ENCODE measurements around the gene CASK.

DNA sequence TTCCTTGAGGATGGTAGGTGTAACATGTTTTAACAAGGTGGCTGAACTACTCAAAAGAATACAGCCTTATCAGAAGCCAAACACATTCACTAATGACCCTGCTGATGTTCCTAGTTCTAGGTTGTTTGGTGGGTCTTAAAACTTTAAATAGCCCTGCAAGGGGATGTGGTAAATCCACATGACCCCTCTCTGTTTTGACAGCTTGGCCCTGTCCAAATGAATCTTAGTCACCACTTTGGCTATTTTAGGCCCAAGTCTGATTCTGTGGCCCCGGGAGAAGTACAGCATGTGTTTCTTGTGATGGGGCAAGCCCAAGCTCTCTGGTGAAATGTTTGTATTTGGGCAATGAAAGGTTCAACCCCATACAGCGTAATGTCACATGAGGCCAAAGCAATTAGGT lies 289.1 kb downstream of the CASK start:
- TF ChIP-seq TAF1 (conservative IDR thresholded peaks at IDR 0.05): no peak
- no peak for TF ChIP-seq CTCF (IDR thresholded peaks at IDR 0.05; ENCODE audit: low read depth, low read length, missing input control)
